HG03280 (cell line): ENCODE data around the gene LAYN.

Source experiments
- ATAC-seq: cut with Tn5 transposase; IDR thresholded peaks from one replicate; pipeline ENCODE4 v1.9.1; 2021; ENCODE audit warnings: mild to moderate bottlenecking, moderate library complexity; ENCODE audit not compliant: unreplicated experiment

LAYN gene

GRCh38 chr11:111531136-111531535 lies 9.4 kb upstream of the LAYN start:
- ATAC-seq, result no peak

DNA sequence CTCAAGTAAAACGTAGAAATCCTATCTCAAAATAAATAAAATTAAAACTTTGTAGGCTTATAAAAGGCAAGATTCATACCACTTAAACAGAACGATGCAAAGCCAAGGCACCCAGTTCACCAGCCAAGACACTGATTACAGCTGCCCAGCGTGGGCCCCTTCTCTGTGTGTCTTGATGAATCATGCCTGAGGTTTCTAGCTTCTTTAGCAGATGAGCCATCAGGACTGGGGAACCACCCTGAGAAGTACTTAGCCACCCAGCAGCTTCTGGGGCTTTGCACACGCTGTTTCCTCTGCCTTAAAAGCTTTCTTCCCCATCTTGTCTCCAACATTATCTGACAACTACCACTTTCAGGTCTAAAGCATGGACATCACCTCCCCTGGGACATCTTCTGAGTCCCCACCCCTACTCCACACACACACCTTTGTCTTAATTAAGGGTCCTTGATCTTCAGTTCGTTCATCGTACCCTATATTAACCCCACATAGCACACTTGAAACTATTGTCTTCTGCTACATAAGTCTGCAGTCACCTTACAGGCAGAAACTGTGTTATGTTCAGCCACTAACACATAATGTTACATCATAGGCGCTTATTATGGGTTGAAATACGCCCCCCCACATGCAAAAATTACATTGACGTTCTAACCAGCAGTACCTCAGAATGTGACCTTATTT lies 8.7 kb upstream of the LAYN start:
- no peak for ATAC-seq

DNA sequence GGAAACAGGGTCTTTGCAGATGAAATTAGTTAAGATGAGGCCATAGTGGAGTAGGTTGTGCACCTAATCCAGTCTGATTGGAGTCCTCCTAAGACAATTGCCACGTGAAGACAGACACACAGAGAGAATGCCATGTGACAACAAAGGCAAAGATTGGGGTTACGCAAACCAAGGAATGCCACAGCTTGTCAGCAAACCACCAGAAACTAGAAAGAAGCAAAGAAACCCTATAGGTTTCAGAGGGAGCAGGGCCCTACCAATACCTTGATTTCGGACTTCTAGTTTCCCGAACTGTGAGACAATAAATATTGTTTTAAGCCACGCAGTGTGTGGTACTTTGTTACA lies 8.2 kb upstream of the LAYN start:
- ATAC-seq, result no peak

DNA sequence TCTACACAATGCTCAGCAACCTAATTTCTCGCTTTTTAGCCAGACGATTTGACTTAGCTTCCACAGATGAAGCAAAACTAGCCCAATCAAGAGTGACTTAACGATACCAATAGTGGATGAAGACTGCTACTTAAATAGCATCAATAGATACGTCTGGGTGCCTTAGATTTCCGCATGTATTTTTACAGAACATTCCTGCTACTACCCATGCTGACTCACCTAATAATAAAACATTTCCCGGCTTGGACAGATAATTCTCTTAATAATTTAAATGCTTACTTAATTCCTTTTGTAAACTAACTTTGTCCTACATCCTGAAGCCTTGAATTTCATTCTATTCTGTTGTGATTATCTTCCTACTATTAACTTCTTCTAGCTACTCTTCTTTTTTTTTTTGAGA lies 5.2 kb upstream of the LAYN start:
- ATAC-seq, result no peak

DNA sequence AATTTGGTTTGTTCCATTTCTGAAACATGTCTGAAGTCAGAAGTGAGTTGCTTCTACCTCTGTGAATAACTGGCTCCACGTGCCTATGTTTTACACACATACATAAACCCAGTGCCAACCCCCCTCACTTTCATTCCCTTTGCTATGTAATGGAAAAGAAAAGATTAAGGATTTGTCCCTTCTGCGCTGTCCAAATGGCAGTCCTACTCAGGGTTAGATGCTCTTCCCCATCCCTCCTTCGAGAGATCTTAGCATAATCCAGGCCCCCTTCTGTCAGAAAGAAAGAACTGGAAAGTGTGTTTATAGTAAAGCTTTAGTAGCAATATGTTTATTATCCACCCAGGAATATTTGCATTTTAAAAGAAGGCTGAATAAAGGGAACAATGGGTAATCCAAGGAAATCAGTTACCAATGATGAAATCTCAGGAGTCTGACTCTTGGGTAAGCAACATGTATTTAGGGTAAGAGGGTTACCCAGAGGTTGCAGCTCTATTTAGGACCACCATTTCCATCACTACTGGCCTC lies 3.1 kb upstream of the LAYN start:
- no peak for ATAC-seq

DNA sequence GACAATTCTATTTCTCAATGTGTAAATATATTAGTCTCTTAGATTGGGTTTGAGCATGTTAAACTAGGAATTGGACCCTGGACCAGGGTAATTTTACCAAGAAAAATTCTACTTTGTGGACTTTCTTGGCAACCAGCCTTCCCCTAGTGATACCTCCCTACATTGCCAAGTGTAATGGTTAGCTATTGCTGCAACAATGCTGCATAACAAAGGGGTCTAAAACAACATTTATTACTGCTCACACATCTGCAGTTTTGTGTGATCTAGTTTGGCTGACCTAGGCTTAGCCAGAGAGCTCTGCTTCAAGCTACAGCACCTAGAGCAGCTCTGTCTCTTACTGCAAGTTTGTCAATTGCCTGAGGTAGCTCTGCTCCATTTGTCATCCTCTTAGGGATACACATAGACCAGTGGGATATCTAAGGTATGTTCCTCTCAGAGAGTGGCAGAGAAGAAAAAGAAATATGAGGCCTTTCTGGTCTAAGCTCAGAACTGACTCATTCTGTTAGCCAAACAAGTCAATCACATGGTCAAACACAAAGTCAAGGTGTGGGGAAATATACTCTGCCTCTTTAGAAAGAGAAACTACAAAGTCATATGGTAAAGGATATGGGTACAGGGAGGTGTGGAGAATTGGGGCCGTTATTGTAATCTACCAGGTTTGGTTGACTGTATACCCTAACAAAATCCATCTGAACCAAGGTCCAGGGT lies 2.0 kb upstream of the LAYN start:
- ATAC-seq, result no peak

DNA sequence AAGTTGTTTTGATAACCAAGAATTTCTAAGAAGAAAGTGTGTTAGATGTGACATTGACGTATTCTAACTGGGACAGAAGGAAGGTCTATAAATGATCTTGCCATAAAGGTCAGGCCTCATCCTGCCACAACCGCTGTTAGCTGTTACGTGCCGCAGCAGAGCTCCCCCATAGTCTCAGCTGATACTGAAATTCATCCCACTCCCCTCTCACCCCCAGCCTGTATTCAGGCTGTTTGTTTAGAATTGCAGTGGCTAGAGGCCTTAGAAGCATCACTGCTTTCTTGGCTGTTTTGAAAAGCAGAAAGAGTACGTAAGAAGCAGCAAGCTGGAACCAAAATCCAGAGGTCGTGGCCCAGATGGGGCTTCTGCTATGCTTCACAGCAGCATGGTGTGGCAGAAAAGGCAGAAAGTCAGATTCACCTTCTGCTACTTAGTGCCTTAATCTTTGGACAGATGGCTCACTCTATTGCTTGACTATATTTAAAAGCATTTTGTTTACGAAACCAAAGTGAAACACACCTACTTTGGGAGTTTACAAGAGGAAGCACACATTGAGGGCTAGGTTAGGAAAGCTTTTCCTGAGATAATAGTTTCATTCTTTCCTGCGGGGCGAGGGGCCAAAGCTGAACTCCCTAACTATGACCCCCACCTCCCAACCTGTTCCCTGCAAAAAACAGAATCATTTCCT lies 950 bp upstream of the LAYN start:
- ATAC-seq, result no peak

- ATAC-seq, result no peak
These were observed 375 bp downstream of the LAYN start for GRCh38 chr11:111540937-111541253.

- no peak for ATAC-seq
These were observed 938 bp downstream of the LAYN start for GRCh38 chr11:111541254-111542061.

DNA sequence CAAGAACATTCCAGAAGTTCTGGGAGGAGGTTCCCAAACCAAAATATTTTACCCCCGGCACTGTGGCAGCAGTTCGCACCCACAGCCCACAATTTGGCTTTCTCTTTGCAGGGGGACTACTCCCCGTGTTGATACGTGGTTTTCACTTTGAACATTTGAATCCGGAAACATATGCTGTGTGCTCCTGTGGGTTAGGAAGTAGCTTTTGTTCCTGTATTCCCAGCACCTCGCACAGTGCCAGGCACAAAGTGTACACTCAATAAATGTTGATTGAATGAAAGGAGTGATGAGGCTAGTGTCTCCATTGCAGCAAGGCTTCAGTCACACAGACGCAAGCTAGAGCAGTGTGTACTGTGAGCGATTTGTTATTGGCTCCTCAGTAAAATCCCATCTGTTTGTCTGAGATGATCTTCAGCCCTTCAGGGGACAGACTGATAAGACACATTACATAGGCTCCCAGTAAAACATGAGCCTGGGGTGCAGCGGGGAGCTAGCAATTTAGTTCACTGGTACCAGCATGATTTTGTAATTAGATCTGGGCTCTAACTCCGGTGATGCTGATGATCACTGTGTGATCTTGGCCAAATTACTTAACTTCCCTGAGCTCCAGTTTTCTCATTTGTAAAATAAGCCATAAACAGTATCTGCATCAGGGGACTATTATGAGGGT lies 2.2 kb downstream of the LAYN start:
- ATAC-seq, result no peak

DNA sequence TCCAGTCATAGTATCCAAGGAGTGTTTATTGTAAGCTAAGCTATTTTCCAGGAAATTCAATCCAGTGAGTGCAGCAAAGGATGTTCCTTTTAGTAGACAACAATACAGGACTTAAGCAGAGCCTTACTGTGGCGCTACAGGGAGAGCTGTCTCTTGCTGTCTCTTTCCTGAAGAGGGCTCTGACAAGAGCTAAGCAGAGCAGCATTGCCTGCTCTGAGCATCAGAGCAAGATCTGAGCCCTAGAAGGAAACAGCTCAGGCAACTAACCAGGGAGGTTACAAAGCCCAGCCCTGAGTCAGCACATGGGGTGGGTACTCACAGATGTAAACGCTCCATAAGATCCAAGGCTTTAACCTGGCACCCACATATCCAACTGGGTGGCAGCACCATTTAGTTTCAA lies 8.0 kb downstream of the LAYN start:
- ATAC-seq, result no peak

GRCh38 chr11:111549196-111549868 lies 8.8 kb downstream of the LAYN start:
- ATAC-seq, result no peak

DNA sequence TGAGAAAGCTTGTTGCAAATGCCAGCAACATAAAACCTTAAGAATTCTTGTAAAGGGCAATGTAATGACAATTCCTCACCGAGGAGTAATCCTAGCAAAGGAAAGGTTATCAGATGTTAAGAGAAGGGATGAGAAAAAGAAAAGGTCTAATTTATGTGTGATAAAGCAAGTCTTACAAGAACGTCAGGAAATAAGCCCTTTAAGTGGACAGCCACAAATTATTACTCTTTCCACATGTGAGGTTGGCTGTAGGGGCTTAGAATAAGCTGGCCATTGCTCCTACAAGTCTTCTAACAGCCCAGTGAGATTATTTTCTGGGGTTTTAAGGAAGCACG lies 9.3 kb downstream of the LAYN start:
- ATAC-seq, result no peak

GRCh38 chr11:111550258-111550657 lies 9.7 kb downstream of the LAYN start:
- ATAC-seq, result no peak

DNA sequence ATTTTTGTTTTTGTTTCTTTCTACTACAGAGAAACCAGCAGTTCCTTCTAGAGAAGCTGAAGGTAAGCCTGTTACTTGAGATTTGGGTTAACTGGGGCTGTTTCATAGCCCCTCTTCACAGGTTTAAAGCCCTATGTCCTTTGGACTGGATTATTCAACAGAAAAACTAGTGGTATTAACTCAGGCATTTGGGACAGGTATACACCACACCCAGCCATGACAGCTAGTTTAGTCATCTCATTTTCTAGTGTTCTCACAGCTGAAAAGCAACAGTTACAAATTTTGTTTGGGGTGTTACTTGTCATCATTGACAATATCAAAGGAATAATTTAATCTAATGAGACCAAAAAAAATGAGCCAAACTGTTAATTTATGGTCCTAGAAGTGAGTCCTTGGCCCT lies 14.0 kb downstream of the LAYN start:
- ATAC-seq, result no peak

DNA sequence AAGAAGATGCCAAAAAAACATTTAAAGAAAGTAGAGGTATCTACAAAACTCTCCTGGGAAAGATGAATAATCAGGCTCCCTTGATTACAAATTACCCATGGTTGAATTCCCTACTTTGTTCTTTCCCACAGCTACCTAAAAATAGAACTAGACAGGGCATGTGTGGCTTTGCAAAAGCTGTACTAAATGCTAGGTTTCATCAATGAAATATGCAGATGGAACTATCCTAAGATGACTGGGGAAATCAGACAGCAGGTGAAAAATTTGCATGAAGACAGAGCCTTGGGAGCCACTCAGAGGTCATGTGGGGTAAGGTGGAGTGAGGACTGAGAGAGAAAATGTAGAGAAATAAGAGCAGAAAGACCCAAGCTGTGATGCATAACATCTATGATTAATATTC lies 14.7 kb downstream of the LAYN start:
- ATAC-seq, result no peak

DNA sequence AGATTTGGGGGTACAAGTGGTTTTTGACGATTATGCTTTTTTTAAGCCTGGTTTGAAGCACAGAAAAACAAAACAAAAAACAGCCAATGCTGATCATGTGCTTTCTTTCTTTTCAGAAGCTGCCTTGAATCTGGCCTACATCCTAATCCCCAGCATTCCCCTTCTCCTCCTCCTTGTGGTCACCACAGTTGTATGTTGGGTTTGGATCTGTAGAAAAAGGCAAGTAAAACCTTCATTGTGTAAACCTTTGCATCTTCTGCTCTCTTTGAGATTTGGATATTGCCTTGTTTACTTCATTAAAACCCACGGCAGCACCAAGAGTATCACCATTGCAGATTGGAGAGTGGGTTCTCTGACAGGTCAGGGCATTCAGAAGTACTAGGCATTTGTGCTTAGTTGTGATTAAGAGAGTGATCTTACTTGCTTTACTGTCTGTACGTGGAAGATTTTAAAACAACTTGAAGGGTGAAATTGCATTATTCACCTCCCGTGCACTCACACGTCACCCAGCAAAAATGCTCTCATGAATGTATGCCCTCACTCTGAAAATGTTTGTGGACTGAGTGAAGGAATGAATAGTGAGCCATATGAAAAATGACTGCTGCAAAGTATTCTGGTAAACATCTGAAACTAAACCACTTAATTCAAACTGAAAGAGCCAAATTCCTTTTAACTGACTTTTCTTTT lies 17.0 kb downstream of the LAYN start:
- ATAC-seq, result no peak

DNA sequence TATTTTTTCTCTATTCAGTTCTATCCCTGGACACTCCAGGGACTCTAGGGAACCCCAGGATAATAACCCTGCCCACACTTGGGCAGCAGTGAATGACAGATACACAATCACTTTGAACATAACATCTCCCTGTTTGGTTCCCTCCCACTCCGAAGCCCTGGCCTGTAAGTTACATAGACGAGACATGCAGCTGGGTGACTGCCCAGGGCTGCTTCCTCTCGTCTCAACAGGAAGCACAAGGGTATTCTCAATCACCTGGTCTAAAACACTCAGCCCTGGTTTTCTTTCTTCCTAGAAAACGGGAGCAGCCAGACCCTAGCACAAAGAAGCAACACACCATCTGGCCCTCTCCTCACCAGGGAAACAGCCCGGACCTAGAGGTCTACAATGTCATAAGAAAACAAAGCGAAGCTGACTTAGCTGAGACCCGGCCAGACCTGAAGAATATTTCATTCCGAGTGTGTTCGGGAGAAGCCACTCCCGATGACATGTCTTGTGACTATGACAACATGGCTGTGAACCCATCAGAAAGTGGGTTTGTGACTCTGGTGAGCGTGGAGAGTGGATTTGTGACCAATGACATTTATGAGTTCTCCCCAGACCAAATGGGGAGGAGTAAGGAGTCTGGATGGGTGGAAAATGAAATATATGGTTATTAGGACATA lies 19.4 kb downstream of the LAYN start:
- ATAC-seq, result no peak

- ATAC-seq, result no peak
These were observed 20.3 kb downstream of the LAYN start for GRCh38 chr11:111560800-111561199.
